AG04450 (cell line): ENCODE data around the gene XAGE5. TPM values are rescaled to one million over a fixed set of nuclear protein-coding genes. Genes with fewer than 3 reads are reported as not detected.
"Not testable (repeated sequence)": the region's sequence is repeated elsewhere in the genome, so short reads cannot be mapped to it uniquely, and the experiment has no call there.

Source experiments
- CTCF ChIA-PET: fragments of 300-600, 350-600 bp; formaldehyde crosslinking; extraction: SDS; loops from one replicate; lab custom pipeline; 2022; ENCODE audit warnings: antibody characterized with exemption, inconsistent platforms; lab: Charles Lee
- POLR2A ChIA-PET: fragments of 350-600 bp; formaldehyde crosslinking; extraction: SDS; loops from one replicate; lab custom pipeline; 2021; ENCODE audit warnings: antibody characterized with exemption, inconsistent platforms; lab: Yijun Ruan, JAX
- DNase-seq: peaks from one replicate; pipeline ENCODE4 v3.0.0-alpha.2; 2011; ENCODE audit warnings: low read depth, low spot score
- H3K27ac ChIP-seq: one replicate; pipeline ENCODE4 v1.5.1; 2012; ENCODE audit warnings: low read depth, low read length, control low read depth
- H3K27me3 ChIP-seq: one replicate; pipeline ENCODE4 v1.6.0; 2012; ENCODE audit warnings: low read length; ENCODE audit not compliant: control insufficient read depth, insufficient read depth
- H3K4me3 ChIP-seq: 2 replicates; pipeline ENCODE4 v1.5.1; 2011; ENCODE audit warnings: mild to moderate bottlenecking, low read depth, low read length, control low read depth
- H3K9me3 ChIP-seq: 2 replicates; pipeline ENCODE4 v1.5.1; 2012; ENCODE audit warnings: low read length; ENCODE audit not compliant: control insufficient read depth, insufficient read depth
- polyA minus RNA-seq: library from RNA; depleted of rRNA, polyadenylated mRNA; stranded (reverse); fragments of >200 nt; gene quantifications from 2 replicates; pipeline ENCODE4 v1.2.3, GENCODE V29; 2011; rRNA and poly(A)+ RNA removed
- polyA plus RNA-seq: library from polyadenylated mRNA; depleted of rRNA; stranded (reverse); fragments of >200 nt; gene quantifications from 2 replicates; pipeline ENCODE4 v1.2.3, GENCODE V29; 2011; rRNA removed
- TF ChIP-seq, protein P1 (sequence below): IDR thresholded peaks from 2 replicates; pipeline ENCODE4 v1.5.1; 2011; ENCODE audit warnings: low read depth, low read length, control low read depth, inconsistent platforms

XAGE5 gene, protein sequence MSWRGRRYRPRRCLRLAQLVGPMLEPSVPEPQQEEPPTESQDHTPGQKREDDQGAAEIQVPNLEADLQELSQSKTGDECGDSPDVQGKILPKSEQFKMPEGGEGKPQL
- polyA plus RNA-seq: not detected in 2 replicates
- not detected in 2 replicates for polyA minus RNA-seq

DNA sequence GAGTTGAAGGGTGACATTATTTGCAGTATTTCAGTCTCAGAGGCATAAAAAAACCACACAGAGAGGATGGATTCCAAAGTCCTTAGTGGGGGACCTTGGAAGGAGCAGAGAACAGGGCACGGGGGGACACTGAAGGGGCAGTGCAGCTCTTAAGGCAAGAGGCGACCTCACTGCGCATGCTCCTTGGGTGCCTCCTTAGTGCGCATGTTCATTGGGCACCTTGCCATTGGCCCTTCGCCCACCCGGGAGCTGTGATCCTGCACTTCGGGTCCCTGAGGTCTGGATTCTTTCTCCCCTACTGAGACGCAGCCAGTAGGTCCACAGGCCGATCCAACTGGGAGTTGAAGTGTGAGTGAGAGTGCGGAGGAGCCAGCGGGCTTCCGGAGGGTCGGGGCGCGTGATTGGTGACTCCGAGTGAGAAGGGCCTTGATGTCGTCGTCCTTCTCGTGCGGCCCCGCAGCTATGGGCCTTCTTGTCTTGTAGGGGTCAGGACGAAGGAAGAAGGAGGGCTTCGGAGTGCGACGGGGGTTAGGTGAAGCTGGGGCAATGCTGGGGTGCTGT, at the start of gene XAGE5:
Gene XAGE5 (plus strand): TSS at position 223 of the 561 bp plus-strand sequence. CDS start 1,280 bp downstream, outside the sequence.
- CTCF ChIA-PET: no interaction called here
- Histone ChIP-seq H3K9me3 (no peaks in the 10 kb centered on the region), H3K27ac (no peak within 1 kb of the TSS), H3K4me3 (no peak within 1 kb of the TSS), H3K27me3 (no peaks in the 10 kb centered on the region)
- no peak for DNase-seq
- TF ChIP-seq, protein P1, sequence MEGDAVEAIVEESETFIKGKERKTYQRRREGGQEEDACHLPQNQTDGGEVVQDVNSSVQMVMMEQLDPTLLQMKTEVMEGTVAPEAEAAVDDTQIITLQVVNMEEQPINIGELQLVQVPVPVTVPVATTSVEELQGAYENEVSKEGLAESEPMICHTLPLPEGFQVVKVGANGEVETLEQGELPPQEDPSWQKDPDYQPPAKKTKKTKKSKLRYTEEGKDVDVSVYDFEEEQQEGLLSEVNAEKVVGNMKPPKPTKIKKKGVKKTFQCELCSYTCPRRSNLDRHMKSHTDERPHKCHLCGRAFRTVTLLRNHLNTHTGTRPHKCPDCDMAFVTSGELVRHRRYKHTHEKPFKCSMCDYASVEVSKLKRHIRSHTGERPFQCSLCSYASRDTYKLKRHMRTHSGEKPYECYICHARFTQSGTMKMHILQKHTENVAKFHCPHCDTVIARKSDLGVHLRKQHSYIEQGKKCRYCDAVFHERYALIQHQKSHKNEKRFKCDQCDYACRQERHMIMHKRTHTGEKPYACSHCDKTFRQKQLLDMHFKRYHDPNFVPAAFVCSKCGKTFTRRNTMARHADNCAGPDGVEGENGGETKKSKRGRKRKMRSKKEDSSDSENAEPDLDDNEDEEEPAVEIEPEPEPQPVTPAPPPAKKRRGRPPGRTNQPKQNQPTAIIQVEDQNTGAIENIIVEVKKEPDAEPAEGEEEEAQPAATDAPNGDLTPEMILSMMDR: no peak
- POLR2A ChIA-PET: no interaction called here

DNA sequence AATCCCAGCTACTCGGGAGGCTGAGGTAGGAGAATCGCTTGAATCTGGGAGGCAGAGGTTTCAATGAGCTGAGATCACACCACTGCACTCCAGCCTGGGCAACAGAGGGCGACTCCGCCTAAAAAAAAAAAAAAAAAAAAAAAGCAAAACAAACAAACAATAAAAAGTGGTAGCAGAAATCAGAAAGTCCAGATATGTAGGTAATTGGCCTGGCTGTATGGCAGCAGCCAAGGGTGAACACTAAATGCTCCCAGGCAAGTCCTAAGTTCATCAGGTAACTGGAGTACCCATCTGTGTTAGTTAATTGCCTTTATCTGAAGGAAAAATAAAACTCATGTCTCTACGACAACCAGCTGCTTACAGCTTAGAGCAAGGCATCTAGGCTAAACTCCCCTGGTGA, 45.1 kb upstream of the XAGE5 start:
- DNase-seq, H3K27me3 ChIP-seq, CTCF ChIA-PET, H3K4me3 ChIP-seq, H3K27ac ChIP-seq, H3K9me3 ChIP-seq, POLR2A ChIA-PET: not testable (repeated sequence)

GRCh38 chrX:52773504-52773903, 37.6 kb upstream of the XAGE5 start:
- POLR2A ChIA-PET, H3K27ac ChIP-seq, DNase-seq, CTCF ChIA-PET, H3K4me3 ChIP-seq, H3K27me3 ChIP-seq, H3K9me3 ChIP-seq: not testable (repeated sequence)

DNA sequence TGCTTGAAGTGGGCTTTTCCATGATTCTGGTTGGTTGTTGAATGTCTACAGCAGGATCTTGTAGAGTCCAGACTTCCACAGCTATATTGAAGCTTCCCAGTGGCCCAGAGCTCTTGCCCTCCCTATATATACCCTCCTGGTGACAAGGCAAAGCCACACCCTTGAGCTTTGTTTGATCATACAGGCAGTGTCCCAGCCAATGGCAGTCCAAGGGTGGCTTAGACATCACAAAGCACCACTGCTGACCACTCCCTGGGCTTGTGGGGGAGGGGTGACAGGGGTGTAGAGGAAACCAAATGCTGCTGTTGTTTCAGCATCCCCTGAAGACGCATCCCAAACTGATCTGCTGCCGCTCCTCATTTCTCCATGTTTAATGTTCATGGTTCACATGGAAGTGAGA, 13.8 kb upstream of the XAGE5 start, which contains the start of gene SPANXN5:
Gene SPANXN5 (minus strand): TSS at position 101 of the 400 bp plus-strand sequence. CDS start 79 bp downstream, at position 22.
- POLR2A ChIA-PET, H3K9me3 ChIP-seq, CTCF ChIA-PET, DNase-seq, H3K4me3 ChIP-seq, H3K27ac ChIP-seq, H3K27me3 ChIP-seq: not testable (repeated sequence)

DNA sequence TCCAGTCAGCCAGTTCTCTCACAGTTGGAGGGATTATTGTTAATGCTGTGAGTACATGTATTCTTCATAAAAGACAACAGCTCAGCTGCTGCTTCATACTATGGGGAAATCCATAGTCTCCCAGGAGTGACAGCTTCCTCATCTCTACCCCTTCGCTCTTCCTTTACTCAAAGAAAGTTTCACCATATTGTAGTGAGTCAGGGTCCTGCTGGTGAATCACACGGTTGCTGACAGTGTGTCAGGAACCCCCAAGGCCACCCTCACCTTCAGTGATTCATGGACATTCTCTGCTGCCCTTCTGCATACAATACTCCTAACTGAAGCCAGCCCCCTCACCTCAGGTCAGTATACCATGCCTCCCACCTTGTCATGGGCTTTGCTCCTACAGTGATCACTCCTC, 6.2 kb upstream of the XAGE5 start:
- H3K27me3 ChIP-seq, DNase-seq, H3K4me3 ChIP-seq, CTCF ChIA-PET, H3K9me3 ChIP-seq, POLR2A ChIA-PET, H3K27ac ChIP-seq: not testable (repeated sequence)

- no peak overlapping the region for H3K4me3 ChIP-seq
- TF ChIP-seq, protein P1: no peak
- ChIA-PET CTCF (no interaction called here), POLR2A (no interaction called here)
- H3K27ac ChIP-seq: no peak overlapping the region
- no peaks in the 10 kb centered on the region for H3K27me3 ChIP-seq
- DNase-seq: no peak
- no peaks in the 10 kb centered on the region for H3K9me3 ChIP-seq
These were observed 8.7 kb downstream of the XAGE5 start for GRCh38 chrX:52819788-52820187.

DNA sequence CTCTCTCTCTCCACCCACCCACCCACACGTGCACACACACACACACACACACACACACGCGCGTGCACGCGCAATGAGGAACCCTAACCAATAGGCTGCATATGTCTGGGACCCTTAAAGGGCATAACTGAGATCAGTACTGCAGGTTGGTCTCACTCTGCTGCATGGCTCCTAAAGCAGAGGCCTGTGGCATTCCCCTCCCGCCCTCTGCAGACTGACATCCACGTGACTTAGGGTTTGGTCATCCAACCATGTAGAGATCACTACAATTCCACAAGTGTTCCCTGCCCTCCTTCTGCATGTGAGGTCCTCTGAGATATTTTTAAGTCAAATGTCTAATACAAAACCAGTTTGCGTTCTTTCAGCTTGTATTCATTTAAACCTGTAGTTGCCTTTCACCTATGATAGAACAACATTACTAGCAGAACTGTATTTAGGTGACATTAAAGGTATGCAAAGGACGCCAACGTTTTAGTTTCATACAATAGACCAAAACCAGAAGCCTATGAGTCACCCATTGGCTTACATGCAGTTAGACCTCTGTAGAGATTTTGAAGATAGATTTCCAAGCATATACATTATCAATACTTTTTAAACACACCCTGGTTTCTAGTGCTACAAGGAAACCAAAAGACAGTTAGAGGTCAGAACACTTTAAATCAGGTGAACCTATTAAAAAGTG, 10.1 kb downstream of the XAGE5 start:
- ChIA-PET POLR2A (no interaction called here), CTCF (no interaction called here)
- Histone ChIP-seq H3K27ac (no peak overlapping the region), H3K9me3 (no peaks in the 10 kb centered on the region), H3K4me3 (no peak overlapping the region), H3K27me3 (no peaks in the 10 kb centered on the region)
- no peak for DNase-seq
- TF ChIP-seq, protein P1: no peak
